ENCODE results near the gene MSI2. TPM values are rescaled to one million over a fixed set of nuclear protein-coding genes. Genes with fewer than 3 reads are reported as not detected.

MSI2 gene
- total RNA-seq, 1 donor from 2014 or later: 31.0 TPM

DNA sequence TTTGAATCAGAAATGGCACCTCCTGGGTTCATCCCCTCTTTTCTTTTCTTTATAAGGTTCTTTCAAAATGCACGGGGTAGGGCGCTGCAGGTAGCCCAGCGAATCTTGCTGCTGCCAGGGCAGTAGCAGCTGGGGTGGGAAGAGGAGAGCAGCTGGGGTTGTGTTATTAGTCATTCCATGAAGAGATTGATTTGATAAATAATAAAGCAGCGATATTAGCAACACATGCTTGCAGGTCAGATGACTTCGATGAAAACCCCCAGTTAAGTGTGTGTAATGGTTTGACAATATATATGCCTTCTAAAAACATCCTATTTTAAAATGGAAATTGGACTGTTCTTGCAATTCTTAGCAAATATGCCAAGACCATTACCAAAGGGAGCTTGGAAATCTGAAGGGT is 288.1 kb downstream of the MSI2 start:
- no peak for FAIRE-seq
- DNase-seq (ENCODE audit: low spot score in 2 of 2): no peak

DNA sequence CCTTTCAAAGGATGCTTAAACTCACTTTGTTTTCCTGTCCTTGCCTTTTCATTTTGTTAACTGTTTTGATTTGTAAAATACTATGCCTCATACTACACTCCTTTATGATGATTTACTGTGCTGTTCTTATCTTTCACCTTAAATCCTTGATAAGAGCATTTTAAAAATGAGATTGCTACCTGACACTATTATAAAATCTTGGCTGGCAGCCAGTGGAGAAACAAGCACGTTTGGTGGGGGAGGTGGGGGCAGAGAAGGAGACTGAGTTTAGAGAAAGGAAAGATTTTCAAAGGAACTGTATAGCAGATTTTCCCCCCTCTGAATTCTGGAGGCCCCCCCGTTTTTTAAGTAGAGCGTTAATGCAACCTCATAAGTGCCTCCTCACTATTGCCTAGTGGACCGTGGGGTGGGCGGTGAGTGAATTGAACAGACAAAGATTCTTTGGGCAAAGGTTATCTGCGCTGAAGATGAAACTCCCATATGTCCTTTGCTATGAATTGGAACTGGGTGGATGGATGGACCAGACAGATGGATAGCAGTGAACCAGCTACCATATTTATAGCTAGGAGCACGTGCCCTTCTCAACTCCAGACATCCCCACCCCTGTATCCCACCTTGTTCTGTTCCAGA is 288.6 kb downstream of the MSI2 start:
- FAIRE-seq (no peak), DNase-seq (ENCODE audit: low spot score in 2 of 2) (no peak)

DNA sequence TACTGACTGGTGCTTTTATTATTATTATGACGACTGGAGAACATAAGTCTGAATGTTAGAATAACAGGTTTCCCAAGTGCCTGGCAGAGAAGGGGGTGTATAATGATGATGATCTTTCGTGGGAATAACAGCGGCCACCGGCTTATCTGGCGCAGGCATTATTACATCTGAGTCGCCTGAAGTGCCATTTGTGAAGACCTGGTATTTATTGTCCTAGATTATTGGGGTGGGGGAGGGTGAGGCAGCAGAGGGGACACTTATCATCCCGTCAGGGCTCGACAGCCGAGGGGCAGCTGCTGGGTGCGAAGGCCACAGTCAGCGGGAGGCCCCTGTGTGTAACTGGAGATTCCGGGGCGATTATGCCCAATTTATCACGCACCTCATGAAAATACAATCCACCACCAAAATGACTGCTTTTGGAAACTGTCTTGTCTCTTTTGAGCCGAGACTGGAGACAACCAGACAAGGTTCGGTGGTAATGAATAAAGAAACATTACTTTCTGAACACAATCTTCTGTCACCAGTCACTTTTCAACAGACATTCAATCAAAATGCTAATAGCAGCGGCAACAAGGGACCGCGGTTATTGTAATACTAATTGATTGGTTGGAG is 289.5 kb downstream of the MSI2 start:
- DNase-seq (ENCODE audit: low spot score in 2 of 2) (no peak), FAIRE-seq (no peak)

DNA sequence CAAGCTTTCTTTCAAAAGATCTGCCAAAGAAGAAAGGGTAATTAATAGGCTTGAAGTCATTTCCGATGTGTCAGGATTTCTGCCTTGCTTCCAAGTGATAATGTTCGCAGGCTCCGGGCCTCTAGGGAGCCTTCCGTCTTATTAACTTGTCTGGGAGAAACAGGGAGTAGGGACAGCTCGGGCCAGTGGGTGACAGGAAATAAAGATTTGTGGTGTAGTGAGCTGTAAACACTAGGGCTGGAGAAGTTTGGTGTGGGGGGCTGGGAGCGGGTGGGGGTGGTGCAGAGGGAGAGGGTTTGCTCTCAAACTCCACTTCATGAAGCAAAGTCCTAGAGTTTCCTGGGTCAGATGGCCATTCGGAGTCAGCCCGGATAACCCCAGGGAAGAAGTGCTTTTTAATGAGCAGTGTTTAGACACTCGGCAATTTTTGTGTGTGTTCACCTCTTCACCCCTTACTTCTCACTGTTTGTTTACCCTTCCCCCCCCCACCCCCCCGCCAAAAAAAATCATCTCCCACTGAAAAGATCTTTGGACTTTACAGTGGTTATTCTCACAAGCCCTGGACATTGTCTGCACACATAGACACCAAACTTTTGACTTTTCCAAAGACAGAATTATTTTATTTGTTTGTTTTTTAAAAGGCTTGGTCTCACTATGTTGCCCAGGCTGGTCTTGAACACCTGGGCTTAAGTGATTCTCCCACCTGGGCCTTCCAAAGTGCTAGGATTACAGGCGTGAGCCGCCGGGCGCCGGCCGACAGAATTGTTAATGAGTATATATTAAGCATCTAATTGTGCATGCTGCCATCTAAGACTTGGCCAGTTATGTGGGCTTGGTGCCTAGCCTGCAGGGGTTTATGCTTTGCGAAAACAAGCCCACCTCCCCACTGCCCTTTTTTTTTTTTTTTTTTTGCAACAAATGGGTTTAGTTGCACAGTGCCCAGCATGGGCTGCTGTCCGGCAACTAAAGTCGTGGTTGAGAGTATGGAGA is 292.4 kb downstream of the MSI2 start:
- DNase-seq (ENCODE audit: low spot score in 2 of 2): no peak
- FAIRE-seq: no peak

DNA sequence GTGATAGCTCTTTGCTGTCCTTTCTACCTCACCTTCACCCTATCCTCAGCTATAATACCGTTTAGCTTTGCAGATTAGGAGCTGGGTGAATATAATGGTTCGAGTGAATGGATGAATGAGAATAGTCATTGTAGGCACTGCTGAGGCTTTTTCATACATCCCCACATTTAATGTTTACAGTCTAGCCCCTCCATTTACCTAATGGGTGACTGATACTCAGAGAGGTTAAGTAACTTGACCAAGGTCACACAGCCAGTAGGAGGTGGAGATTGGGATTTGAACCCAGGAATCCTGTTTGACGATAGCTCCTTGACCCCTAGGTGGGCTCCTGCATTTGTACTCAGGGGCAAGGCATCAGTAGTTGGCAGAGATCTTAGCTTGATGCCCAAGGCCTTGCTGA is 293.1 kb downstream of the MSI2 start:
- no peak for FAIRE-seq
- DNase-seq (ENCODE audit: low spot score in 2 of 2): no peak

DNA sequence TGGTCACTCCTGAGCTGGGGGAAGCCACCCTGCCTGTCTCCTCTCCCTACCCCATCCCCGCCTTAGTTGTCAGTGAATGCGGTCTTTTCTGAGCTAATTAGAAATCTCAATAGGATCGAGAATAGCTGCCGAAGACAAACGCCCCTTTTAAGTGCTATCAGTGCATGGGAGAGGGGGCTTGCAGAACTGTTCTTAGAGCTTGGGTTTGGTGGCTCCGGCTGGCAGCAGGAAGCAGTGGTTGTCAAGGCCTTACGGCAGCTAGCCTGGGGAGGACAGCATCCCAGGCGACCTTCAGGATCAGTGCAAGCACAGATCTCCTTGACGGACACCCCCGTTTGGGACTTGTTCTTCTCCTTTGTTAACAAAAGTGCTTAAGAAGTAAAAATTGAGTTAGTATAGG is 293.7 kb downstream of the MSI2 start:
- FAIRE-seq (no peak), DNase-seq (ENCODE audit: low spot score in 2 of 2) (no peak)

DNA sequence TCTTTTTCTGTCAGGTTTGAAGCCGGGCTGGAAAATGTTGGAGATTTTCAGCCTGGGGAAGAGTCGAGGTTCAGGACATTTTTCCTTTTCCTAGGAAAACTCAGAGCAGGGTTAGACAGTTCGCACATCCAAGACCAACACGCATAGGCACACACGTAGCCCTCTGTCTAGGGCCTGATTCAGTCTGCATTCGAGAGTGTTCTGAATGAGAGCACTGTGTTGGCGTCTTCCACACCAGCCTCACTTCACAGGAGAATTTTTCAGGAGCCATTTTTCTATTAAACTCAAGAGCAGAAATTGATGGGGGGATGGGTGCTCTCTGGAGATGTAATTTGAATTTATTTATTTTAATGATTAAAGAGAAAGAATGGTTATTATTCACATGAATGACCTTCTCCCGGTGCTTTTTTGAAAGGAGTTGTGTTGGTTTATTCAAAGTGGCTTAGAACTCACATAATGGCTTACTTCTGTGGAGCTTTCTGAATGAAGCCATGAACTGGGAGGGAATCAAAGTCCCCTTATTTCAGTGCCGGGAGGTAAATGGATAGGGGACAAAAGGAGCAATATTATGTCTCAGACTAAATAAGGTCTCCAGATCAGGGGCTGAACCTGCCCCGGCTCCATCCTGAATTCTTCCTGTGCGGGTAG is 294.5 kb downstream of the MSI2 start:
- DNase-seq (ENCODE audit: low spot score in 2 of 2) (no peak), FAIRE-seq (no peak)

DNA sequence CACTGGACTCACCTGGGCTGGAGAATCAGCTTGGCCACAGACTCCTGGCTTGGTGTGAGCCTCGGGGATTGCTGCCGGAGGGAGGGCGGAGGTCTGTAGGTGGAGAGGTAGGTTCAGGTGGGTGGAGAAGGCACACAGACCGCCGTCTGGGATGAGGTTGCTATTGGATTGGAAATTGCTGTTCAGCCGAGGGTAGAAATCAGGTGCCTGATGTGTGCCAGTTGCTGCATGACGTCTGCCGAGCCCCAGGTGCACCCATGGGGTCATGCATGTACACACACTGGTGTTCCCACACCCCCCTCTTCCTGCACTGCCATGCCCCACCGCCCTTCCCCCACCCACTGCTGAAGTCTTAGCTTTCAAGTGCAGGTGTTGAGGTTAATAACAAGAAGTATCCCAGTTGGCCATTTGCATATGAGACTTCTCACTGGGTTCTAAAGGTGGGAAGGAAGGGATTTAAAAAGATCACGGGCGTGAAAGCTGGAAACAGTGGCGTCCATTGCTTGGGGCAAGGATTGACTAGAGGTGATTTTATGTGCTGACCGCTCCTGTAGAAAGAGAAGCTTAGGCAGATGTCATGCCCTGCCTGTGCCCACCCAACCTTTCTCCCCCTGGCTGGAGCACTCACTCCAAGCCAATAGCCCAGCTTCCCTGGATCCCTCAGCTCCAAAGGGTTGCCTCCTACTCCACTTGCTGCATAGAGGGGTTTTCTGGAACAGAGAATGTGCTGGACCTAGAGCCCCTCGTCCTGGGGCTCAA is 295.2 kb downstream of the MSI2 start:
- FAIRE-seq (no peak), DNase-seq (ENCODE audit: low spot score in 2 of 2) (no peak)

DNA sequence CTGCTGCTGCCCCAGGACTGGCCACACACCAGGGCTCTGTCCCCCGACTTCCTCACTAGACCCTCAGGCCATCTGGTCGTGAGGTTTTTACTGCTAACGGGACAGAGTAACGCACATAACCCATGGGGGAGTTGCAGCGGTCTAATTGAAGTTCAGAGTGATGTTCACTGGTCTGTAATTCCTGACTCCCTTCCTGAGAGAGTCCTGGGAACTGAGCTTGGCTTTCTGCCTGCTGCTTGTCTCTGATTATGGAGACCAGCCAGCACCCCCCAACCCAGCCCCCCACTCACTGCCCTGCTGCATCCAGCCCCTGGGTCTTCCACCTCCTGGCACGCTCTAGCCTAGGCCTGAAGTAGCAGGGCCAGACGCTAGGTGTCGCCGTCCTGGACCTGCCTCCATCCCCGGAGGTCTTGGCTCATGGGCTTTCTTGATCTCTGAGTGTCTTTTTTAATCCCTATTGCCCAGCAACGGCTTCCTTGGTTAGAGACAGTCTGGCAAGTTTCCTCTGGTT is 295.8 kb downstream of the MSI2 start:
- peak in 1 of 2 donors; percentile 44 for DNase-seq (ENCODE audit: low spot score in 2 of 2)
- no peak for FAIRE-seq

DNA sequence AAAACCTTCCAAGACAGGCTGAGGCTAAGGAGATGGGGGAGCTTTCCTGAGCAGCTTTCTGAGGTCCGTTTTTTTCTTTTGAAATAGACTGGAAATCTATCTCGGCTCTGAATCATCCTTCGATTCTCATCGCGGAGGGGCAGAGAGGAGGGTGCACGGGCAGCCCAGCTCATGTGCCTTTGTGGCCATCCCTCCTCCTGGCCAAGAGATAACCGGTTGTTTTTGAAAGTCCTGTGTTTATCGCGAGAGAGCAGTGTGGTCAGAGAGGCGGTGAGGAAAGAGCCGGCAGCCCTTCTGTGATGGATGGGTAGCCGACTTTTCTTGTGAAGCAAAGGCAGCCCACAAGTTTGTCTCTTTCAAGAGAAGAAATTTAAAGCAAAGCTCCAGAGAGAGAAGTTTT is 297.2 kb downstream of the MSI2 start:
- DNase-seq (ENCODE audit: low spot score in 2 of 2): no peak
- FAIRE-seq: no peak

DNA sequence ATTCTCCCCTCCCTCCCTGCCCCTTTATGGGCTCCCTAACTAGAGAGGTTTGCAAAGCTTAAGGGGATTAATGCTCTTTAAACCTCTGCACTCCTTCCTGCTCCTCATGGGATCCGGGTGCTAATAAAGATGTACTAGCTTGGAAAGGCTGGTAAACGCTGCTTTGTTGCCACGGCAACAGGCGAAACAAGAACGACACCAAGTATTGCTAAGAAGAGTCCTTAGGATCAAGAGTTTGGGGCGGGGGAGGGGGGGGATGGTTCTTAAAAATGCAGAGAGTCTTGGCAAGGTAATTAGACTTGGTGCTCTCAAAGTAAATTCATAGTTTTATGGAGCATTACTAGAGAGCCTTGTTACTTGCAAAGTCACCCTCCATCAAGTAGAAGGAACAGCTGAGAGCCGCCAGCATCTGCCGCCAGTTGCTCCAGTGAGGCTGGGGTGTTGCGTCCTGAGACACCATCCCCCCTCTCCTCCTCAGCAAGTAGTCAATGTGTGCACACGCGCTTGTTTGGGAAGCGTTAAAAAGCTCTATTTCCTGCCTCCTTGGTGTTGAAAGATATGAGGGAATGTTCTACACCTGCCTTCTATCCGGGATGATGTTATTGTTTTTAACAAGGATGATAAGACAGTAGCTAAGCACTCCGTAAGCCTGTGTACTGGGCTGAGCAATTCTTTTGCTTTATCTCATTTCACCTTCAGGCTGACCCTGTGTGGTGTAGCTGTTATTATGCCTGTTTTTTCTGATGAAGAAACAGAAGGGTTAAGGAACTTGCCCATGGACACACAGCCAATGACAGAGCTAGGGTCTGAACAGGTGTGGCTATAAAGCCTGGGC is 297.9 kb downstream of the MSI2 start:
- no peak for FAIRE-seq
- no peak for DNase-seq (ENCODE audit: low spot score in 2 of 2)

DNA sequence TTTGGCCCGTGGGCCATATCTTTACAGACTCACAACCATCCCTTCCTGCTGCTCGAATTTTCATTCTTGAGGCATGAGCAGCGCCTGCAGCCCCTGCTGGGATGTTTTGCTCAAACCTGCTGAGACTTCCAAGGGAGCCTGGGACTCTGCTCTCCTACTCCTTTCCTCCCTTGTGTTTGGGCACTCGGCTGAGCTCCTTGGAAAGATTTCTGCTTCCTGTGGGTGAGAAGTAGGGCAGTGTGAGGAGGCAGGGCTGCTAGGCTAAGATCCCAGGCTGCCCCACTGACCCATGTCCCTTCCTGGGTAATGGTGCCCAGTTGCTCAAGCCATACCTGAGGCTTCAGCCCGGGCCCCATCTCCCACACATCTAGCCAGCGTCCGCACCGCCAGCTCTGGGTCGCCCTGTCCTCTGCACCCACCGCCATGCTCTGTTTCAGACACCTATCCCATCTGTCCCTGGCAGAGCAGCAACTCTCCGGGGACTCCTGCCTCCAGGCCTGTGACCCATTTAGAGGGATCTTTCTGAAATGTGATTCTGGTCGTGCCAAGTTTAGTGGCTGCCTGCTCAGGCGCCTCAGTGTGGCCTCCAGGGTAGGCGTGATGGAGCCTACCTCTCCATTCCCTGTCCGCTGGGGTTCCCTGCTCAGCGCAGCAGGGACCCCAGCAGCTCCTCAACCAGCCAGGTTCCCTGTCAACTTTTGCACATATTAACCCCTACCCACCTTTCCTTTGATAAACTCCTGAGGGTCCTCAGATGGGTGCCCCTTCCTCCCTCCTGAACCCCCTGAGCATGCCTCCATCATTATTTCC is 298.7 kb downstream of the MSI2 start:
- FAIRE-seq (no peak), DNase-seq (ENCODE audit: low spot score in 2 of 2) (no peak)

DNA sequence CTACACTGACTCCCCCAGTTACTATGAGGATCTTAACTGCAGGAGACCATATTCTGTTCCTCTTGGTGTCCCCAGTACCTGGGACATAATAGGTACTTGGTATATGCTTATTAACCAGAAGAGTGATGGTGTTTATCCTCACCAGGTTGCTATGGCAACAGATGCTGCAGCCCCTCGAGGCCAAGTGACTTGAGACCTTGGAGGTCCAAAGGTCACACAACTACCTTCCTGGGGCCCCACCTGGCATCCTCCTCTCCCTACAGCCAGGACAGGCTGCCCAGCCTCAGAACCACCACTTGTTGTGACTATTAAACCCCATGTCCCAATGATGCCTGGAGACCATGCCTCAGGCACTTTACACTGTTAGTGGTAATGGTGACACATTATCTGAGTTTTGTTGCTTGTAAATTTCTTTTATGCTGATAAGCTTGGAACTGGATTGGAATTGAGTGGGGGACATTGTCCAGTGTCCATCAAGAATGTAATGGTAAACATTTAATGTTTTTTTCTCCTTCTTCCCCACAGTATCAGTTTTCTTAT is 299.4 kb downstream of the MSI2 start:
- DNase-seq (ENCODE audit: low spot score in 2 of 2) (no peak), FAIRE-seq (no peak)

DNA sequence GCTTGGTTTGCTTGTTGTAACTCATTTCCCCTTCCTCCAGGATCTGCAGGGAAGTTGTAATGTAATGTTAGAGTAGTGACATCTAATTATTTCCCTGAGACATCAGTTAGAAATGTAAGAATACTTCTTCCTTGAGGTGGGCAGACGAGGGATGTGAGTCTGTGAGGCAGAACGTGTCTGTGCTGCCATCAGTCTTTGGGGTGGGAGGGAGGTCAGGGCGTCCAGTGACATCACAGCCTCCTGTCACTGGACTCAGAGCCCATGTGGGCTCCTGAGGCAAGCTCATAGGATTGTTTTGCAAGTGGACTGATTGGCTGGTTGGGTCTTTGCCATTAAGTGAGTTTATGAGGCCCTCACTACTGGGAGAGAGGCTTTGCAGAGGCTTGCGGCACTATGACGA is 300.0 kb downstream of the MSI2 start:
- DNase-seq (ENCODE audit: low spot score in 2 of 2) (no peak), FAIRE-seq (no peak)

DNA sequence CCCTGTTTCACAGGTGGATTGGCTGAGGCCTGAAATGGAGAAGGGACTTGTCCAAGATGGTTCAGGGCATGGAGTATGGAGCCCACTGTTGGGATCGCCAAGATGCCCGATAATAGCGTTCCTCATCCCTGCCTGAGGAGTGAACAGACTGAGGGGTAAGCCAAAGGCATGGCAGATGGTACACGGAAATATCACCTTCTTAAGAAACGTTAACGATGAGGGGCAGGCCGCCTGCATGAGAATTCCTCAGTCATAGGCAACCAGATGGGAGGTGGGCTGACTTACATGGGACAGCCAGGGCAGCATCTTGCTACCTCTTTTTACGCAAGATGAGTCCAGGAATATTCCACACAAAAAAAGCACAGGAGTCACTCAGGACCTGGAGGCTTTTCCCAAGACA is 300.7 kb downstream of the MSI2 start:
- FAIRE-seq (no peak), DNase-seq (ENCODE audit: low spot score in 2 of 2) (no peak)

DNA sequence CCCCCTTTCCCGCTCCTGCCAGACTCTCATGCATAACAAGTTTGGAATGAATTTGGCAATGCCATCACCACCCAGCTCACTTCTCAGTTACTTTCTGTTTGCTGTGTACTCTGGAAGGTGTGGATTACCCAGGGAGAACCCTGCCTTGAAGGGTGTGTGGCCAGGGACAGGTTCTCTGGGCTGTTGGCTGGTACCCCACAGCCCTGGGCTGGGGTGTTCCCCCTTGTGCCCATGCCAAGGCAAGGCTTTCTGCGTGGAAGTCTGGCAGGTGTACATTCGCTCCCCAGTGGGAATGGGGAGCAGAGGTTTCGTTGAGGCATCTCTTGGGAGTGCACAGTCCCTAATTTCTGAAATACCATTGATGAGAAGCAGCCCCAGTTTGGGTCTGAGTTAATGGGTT is 301.1 kb downstream of the MSI2 start:
- DNase-seq (ENCODE audit: low spot score in 2 of 2) (no peak), FAIRE-seq (no peak)

DNA sequence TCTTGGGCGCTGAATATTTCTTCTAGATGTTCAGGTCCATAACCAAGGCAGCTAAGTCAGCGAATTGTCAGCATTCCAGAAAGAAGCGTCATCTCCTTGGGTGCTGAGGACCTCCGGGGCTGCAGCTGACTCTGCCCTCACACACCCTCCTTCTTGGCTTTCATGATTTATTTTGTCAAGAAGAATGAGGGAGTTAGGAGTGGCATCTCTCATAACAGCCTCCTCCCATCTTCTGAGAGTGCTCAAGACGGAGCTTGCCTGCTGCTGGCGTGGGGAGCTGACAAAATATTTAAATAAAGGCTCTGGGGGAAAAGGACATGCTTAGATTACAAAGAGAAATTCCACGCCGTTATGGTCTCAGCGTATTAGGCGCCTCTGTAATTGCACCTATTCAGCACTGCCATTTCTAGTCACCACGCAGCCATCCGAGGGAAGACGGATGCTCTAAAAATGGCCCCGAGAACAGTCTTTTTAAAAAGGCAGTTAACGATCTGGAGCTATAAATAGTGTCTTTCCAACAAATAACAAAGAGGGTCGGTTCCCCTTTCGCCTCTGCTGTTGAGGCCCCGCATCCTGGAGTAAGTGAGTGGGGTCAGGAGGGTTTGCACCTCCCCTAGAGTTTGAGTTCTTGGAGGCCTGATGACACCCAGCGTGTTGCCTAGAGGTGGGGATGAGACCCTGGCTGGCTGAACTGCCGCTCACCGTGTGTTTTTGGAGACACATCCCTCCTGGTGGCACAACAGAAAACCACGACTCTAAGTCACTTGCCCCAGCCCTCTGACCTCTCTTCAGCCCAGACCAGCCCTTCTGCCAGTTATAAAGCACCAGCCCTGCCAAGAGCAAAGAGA is 301.7 kb downstream of the MSI2 start:
- FAIRE-seq: no peak
- DNase-seq (ENCODE audit: low spot score in 2 of 2): no peak

Data from frontal cortex (tissue), 4 donors.